Ascending aorta (tissue), 2 donors: Measurements from ENCODE around the gene PLCB1. TPM values are rescaled to one million over a fixed set of nuclear protein-coding genes. Genes with fewer than 3 reads are reported as not detected.

Experiments
- DNase-seq, 2 donors: peaks; one replicate each; pipeline ENCODE4 v3.0.0-alpha.2; 2019; ENCODE audit warnings: low spot score in 2 of 2
- H3K27ac ChIP-seq, 2 donors: fragments of 200-600 bp; sonication (generic); one replicate each; pipeline ENCODE4 v1.5.1; 2016 to 2017; ENCODE audit warnings: mild to moderate bottlenecking in 1 of 2
- H3K27me3 ChIP-seq: fragments of 200-600 bp; sonication (generic); one replicate; pipeline ENCODE4 v1.5.1; 2017
- H3K36me3 ChIP-seq, 2 donors: fragments of 200-600 bp; sonication (generic); one replicate each; pipeline ENCODE4 v1.5.1; 2016
- H3K4me1 ChIP-seq, 2 donors: fragments of 200-600 bp; sonication (generic); one replicate each; pipeline ENCODE4 v1.5.1; 2016 to 2017; ENCODE audit warnings: mild to moderate bottlenecking in 1 of 2
- H3K4me3 ChIP-seq, 2 donors: fragments of 200-600 bp; sonication (generic); one replicate each; pipeline ENCODE4 v1.5.1; 2016 to 2017; ENCODE audit warnings: mild to moderate bottlenecking in 1 of 2
- H3K9me3 ChIP-seq, 2 donors: fragments of 200-600 bp; sonication (generic); one replicate each; pipeline ENCODE4 v1.5.1; 2016
- CTCF ChIP-seq, 3 experiments: fragments of 200-600 bp in 2 of 3; fragments of 450-650 bp in 1 of 3; sonication (generic) in 2 of 3; IDR thresholded peaks; one replicate each; pipeline ENCODE4 v1.5.1; 2016 to 2019; ENCODE audit warnings: antibody characterized with exemption in 3 of 3, mild to moderate bottlenecking in 1 of 3, moderate library complexity in 1 of 3
- intact Hi-C: fragments of 100-400 bp; cut with DNase I; formaldehyde crosslinking; loops from one replicate; pipeline ENCODE4 v1.15.1; 2023
- total RNA-seq: library from RNA; depleted of rRNA; stranded (reverse); fragments of >200 nt; gene quantifications from one replicate; pipeline ENCODE4 v1.1.0, GENCODE V29; 2016

Gene PLCB1
- total RNA-seq, 1 donor from 2014 or later, result 22.9 TPM

- no peaks in the 10 kb centered on the region for H3K4me1 ChIP-seq
- no peaks in the 10 kb centered on the region for H3K36me3 ChIP-seq
- DNase-seq, result no peak
- H3K27me3 ChIP-seq, result no peaks in the 10 kb centered on the region
- no peaks in the 10 kb centered on the region for H3K9me3 ChIP-seq
- no peak for TF ChIP-seq CTCF (IDR thresholded peaks at IDR 0.05)
- H3K27ac ChIP-seq, result no peak overlapping the region
- H3K4me3 ChIP-seq, result no peak overlapping the region
- intact Hi-C loops, result no loop called here
Observed at GRCh38 chr20:8524101-8525016, 392.3 kb downstream of the PLCB1 start.

GRCh38 chr20:8525017-8525343 is 392.9 kb downstream of the PLCB1 start:
- Histone ChIP-seq H3K9me3 (no peaks in the 10 kb centered on the region), H3K27me3 (no peaks in the 10 kb centered on the region)
- intact Hi-C loops, result no loop called here

GRCh38 chr20:8526610-8527009 is 394.5 kb downstream of the PLCB1 start:
- no peaks in the 10 kb centered on the region for H3K4me1 ChIP-seq
- TF ChIP-seq CTCF (IDR thresholded peaks at IDR 0.05), result no peak
- H3K9me3 ChIP-seq, result no peaks in the 10 kb centered on the region
- intact Hi-C loops, result no loop called here
- DNase-seq, result no peak
- H3K36me3 ChIP-seq, result no peaks in the 10 kb centered on the region
- no peak overlapping the region for H3K4me3 ChIP-seq
- H3K27me3 ChIP-seq, result no peaks in the 10 kb centered on the region
- no peak overlapping the region for H3K27ac ChIP-seq

More at GRCh38 chr20:8525017-8525343, 392.9 kb downstream of the PLCB1 start:
- Histone ChIP-seq H3K4me1 (no peaks in the 10 kb centered on the region), H3K36me3 (no peaks in the 10 kb centered on the region), H3K4me3 (no peak overlapping the region), H3K27ac (no peak overlapping the region)
- no peak for TF ChIP-seq CTCF (IDR thresholded peaks at IDR 0.05)
- DNase-seq, result no peak

GRCh38 chr20:8527998-8528723 is 396.1 kb downstream of the PLCB1 start:
- no peaks in the 10 kb centered on the region for H3K36me3 ChIP-seq
- no peak for TF ChIP-seq CTCF (IDR thresholded peaks at IDR 0.05)
- H3K4me1 ChIP-seq, result no peaks in the 10 kb centered on the region
- H3K27ac ChIP-seq, result no peak overlapping the region
- DNase-seq, result no peak
- no peaks in the 10 kb centered on the region for H3K27me3 ChIP-seq
- intact Hi-C loops, result no loop called here
- no peaks in the 10 kb centered on the region for H3K9me3 ChIP-seq
- H3K4me3 ChIP-seq, result no peak overlapping the region

- Histone ChIP-seq H3K4me1 (no peaks in the 10 kb centered on the region), H3K9me3 (no peaks in the 10 kb centered on the region), H3K27ac (no peak overlapping the region), H3K36me3 (no peaks in the 10 kb centered on the region), H3K4me3 (no peak overlapping the region), H3K27me3 (no peaks in the 10 kb centered on the region)
- intact Hi-C loops, result no loop called here
- no peak for TF ChIP-seq CTCF (IDR thresholded peaks at IDR 0.05)
- DNase-seq, result no peak
Observed at GRCh38 chr20:8530022-8530421, 398.0 kb downstream of the PLCB1 start.
